ENCODE data around the gene USP35. TPM values are rescaled to one million over a fixed set of nuclear protein-coding genes. Genes with fewer than 3 reads are reported as not detected.

USP35 gene
- polyA plus RNA-seq, 2 of the 4 experiments (the other 2 are of a cell fraction), result 3.8 to 5.8 TPM

DNA sequence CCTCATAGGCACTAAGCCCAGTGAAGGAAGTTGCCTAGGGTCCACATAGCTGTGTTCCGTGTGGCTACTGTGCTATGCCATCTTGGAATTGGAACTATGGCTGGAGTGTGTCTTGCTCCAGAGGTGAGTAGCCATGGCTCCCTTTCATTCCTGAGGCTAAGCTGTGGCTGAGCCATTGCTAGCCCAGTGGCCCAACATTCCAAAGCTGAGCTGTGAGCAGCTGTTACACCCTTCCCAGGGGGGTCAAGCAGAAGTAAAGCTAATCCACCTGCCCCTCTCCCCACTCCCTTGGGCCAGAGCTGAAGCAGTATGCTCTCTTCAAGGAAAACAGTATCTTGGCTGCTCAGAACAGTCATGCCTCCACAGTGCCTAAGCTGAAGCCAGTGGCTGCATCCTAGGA is 51.1 kb downstream of the USP35 start:
- no peak overlapping the region for H3K4me3 ChIP-seq
- H3K27ac ChIP-seq, result no peak overlapping the region
- H3K9me3 ChIP-seq, result peaks cover 10% of the 10 kb centered on the region; the same call in 2 of the 3 replicates
- H3K4me1 ChIP-seq, result no peaks in the 10 kb centered on the region
- CTCF ChIA-PET, result interaction anchor here (0.5 to 0.6 kb wide), 2 partner anchors 26 to 305 kb away, joined by 3 to 6 read pairs; no protein-coding TSS in a partner anchor
- H3K4me2 ChIP-seq, result no peak overlapping the region
- FAIRE-seq, result no peak
- WGBS (ENCODE audit: missing lambda C conversion rate), result 100% methylated on average over 1 of the region's 1 CpG
- no peak for TF ChIP-seq HOXA7 (CRISPR knock-in tag; IDR thresholded peaks at IDR 0.05)
- TF ChIP-seq MYC (IDR thresholded peaks at IDR 0.05; ENCODE audit: borderline replicate concordance, low read length), result no peak
- no peak for TF ChIP-seq CHD4 (IDR thresholded peaks at IDR 0.05; ENCODE audit: borderline replicate concordance)
- no peak for TF ChIP-seq ESRRA (IDR thresholded peaks at IDR 0.05; ENCODE audit: borderline replicate concordance, low read length)
- DNase-seq (ENCODE audit: low read depth in 1 of 2, low spot score in 1 of 2), result no peak
- POLR2A ChIA-PET, result no interaction called here
- no peak for ATAC-seq

DNA sequence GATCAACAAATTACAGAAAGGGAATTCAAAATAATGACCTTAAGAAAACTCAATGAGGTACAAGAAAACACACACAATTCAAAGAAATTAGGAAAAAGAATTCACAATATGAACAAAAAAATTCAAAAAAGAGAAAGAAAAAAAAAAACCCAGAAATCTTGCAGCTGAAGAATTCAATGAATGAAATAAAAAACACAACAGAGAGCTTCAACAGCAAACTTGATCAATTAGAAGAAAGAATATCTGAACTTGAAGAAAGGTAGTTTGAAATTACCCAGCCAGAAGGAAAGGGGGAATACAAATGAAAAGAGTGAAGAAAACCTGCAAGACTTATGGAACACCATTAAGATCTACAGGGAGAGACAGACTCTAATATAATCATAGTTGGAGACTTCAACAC is 52.8 kb downstream of the USP35 start:
- Histone ChIP-seq H3K27ac (no peak overlapping the region), H3K4me3 (no peak overlapping the region), H3K4me2 (no peak overlapping the region), H3K4me1 (no peaks in the 10 kb centered on the region), H3K9me3 (peaks cover 10% of the 10 kb centered on the region; the same call in 2 of the 3 replicates)
- FAIRE-seq (no peak), DNase-seq (ENCODE audit: low read depth in 1 of 2, low spot score in 1 of 2) (no peak), ATAC-seq (no peak)
- ChIA-PET CTCF (no interaction called here), POLR2A (no interaction called here)
- TF ChIP-seq JUN (IDR thresholded peaks at IDR 0.05) (no peak), RFX5 (IDR thresholded peaks at IDR 0.05) (no peak), ZFP36 (IDR thresholded peaks at IDR 0.05; ENCODE audit: borderline replicate concordance, partially characterized antibody) (no peak), HOXB5 (CRISPR knock-in tag; IDR thresholded peaks at IDR 0.05) (no peak), HMGXB4 (CRISPR knock-in tag; IDR thresholded peaks at IDR 0.05; ENCODE audit: borderline replicate concordance) (no peak), PBX3 (IDR thresholded peaks at IDR 0.05) (no peak), E2F6 (IDR thresholded peaks at IDR 0.05; ENCODE audit: borderline replicate concordance, low read depth) (no peak), RARB (CRISPR knock-in tag; IDR thresholded peaks at IDR 0.05) (no peak), CHD2 (IDR thresholded peaks at IDR 0.05; ENCODE audit: low read length, partially characterized antibody) (no peak), JUNB (IDR thresholded peaks at IDR 0.05) (no peak), MAZ (IDR thresholded peaks at IDR 0.05; ENCODE audit: borderline replicate concordance, low read depth, low read length) (no peak), MAFK (IDR thresholded peaks at IDR 0.05; ENCODE audit: partially characterized antibody) (no peak), FOXS1 (CRISPR knock-in tag; IDR thresholded peaks at IDR 0.05) (no peak), TP53 (CRISPR knock-in tag; IDR thresholded peaks at IDR 0.05) (no peak)
- TF ChIP-seq, protein P1, sequence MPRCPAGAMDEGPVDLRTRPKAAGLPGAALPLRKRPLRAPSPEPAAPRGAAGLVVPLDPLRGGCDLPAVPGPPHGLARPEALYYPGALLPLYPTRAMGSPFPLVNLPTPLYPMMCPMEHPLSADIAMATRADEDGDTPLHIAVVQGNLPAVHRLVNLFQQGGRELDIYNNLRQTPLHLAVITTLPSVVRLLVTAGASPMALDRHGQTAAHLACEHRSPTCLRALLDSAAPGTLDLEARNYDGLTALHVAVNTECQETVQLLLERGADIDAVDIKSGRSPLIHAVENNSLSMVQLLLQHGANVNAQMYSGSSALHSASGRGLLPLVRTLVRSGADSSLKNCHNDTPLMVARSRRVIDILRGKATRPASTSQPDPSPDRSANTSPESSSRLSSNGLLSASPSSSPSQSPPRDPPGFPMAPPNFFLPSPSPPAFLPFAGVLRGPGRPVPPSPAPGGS (IDR thresholded peaks at IDR 0.05), result no peak
- TF ChIP-seq, protein P2, sequence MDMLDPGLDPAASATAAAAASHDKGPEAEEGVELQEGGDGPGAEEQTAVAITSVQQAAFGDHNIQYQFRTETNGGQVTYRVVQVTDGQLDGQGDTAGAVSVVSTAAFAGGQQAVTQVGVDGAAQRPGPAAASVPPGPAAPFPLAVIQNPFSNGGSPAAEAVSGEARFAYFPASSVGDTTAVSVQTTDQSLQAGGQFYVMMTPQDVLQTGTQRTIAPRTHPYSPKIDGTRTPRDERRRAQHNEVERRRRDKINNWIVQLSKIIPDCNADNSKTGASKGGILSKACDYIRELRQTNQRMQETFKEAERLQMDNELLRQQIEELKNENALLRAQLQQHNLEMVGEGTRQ (IDR thresholded peaks at IDR 0.05), result no peak

Measured in A549 (cell line).